Measurements from ENCODE around the gene UMAD1.
"Not testable (repeated sequence)": the region's sequence is repeated elsewhere in the genome, so short reads cannot be mapped to it uniquely, and the experiment has no call there.

Gene UMAD1

DNA sequence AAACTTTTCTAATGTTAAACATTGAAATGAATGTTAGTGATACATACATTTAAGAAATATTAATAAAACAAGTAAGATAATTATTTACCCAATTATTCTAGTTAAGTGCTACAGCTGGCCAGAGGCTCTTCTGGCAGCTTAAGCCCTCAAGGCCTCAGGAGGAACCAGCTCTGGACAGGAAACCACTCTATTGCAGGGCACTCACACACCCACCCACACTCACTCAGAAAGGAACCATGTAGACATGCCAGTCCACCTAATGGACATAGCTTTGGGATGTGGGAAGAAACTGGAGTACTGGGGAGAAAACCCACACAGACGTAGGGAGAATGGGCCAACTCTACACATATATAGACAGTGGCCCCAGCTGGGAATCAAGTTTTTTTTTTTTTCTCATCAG is 28.2 kb downstream of the UMAD1 start:
- Mint-ChIP-seq H3K4me1 (no peaks in the 10 kb centered on the region), H3K36me3 (ENCODE audit: low read depth) (no peaks in the 10 kb centered on the region), H3K27ac (no peak overlapping the region), H3K9me3 (no peaks in the 10 kb centered on the region), H3K27me3 (ENCODE audit: low read depth) (no peaks in the 10 kb centered on the region), H3K4me3 (no peak overlapping the region)
- no peak for TF ChIP-seq CTCF (IDR thresholded peaks at IDR 0.05; ENCODE audit: unreplicated experiment in 3 of 3)

- no peak for TF ChIP-seq CTCF (IDR thresholded peaks at IDR 0.05; ENCODE audit: unreplicated experiment in 3 of 3)
- Mint-ChIP-seq H3K9me3 (no peaks in the 10 kb centered on the region), H3K4me3 (no peak overlapping the region)
These were observed 29.9 kb downstream of the UMAD1 start for GRCh38 chr7:7670490-7670889.

GRCh38 chr7:7671361-7671760 is 30.8 kb downstream of the UMAD1 start:
- no peaks in the 10 kb centered on the region for H3K4me1 Mint-ChIP-seq
- no peak overlapping the region for H3K4me3 Mint-ChIP-seq
- H3K9me3 Mint-ChIP-seq, result no peaks in the 10 kb centered on the region
- no peaks in the 10 kb centered on the region for H3K27me3 Mint-ChIP-seq (ENCODE audit: low read depth)
- H3K36me3 Mint-ChIP-seq (ENCODE audit: low read depth), result peaks cover 6% of the 10 kb centered on the region
- no peak overlapping the region for H3K27ac Mint-ChIP-seq
- no peak for TF ChIP-seq CTCF (IDR thresholded peaks at IDR 0.05; ENCODE audit: unreplicated experiment in 3 of 3)

More at GRCh38 chr7:7670490-7670889, 29.9 kb downstream of the UMAD1 start:
- Mint-ChIP-seq H3K36me3 (ENCODE audit: low read depth) (no peaks in the 10 kb centered on the region), H3K27me3 (ENCODE audit: low read depth) (no peaks in the 10 kb centered on the region), H3K4me1 (no peaks in the 10 kb centered on the region), H3K27ac (no peak overlapping the region)

- Mint-ChIP-seq H3K9me3 (no peaks in the 10 kb centered on the region), H3K4me1 (no peaks in the 10 kb centered on the region), H3K27ac (no peak overlapping the region), H3K27me3 (ENCODE audit: low read depth) (no peaks in the 10 kb centered on the region), H3K36me3 (ENCODE audit: low read depth) (peaks cover 11% of the 10 kb centered on the region), H3K4me3 (no peak overlapping the region)
- no peak for TF ChIP-seq CTCF (IDR thresholded peaks at IDR 0.05; ENCODE audit: unreplicated experiment in 3 of 3)
These were observed 32.1 kb downstream of the UMAD1 start for GRCh38 chr7:7672545-7673239.

DNA sequence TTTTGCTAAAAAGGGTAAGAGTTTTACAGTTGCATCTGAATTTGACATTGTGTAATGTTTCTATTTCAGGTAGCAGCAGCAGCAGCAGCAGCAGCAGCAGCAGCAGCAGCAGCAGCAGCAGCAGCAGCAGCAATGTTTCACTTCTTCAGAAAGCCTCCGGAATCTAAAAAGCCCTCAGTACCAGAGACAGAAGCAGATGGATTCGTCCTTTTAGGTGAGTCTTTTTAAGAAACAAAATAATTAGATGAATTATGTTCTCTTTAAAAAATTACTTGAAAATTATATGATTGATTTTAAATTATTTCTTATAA is 32.6 kb downstream of the UMAD1 start:
- Mint-ChIP-seq H3K4me1 (no peaks in the 10 kb centered on the region), H3K9me3 (peaks cover 3% of the 10 kb centered on the region), H3K36me3 (ENCODE audit: low read depth) (peaks cover 15% of the 10 kb centered on the region), H3K4me3 (no peak overlapping the region), H3K27me3 (ENCODE audit: low read depth) (no peaks in the 10 kb centered on the region), H3K27ac (no peak overlapping the region)
- no peak for TF ChIP-seq CTCF (IDR thresholded peaks at IDR 0.05; ENCODE audit: unreplicated experiment in 3 of 3)

GRCh38 chr7:7675686-7676085 is 35.1 kb downstream of the UMAD1 start:
- Mint-ChIP-seq H3K27me3 (ENCODE audit: low read depth) (no peaks in the 10 kb centered on the region), H3K36me3 (ENCODE audit: low read depth) (peaks cover 15% of the 10 kb centered on the region), H3K4me3 (no peak overlapping the region), H3K27ac (no peak overlapping the region), H3K4me1 (no peaks in the 10 kb centered on the region), H3K9me3 (peaks cover 3% of the 10 kb centered on the region)
- TF ChIP-seq CTCF (IDR thresholded peaks at IDR 0.05; ENCODE audit: unreplicated experiment in 3 of 3), result no peak

DNA sequence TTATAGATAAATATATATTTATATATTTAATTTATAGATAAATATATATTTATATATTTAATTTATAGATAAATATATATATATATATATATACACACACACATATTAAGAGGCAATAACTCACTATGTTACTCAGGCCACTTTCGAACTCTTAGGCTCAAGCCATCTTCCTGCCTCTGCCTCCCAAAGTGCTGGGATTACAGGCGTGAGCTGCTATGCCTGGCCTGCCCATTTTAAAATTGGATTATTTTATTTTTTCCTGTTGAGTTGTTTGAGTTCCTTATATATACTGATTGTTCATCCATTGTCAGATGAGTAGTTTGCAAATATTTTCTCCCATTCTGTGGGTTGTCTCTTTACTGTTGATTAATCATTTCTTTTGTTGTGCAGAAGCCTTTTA is 39.1 kb downstream of the UMAD1 start:
- not testable (repeated sequence) for H3K4me1 Mint-ChIP-seq; H3K27ac Mint-ChIP-seq; H3K9me3 Mint-ChIP-seq; H3K4me3 Mint-ChIP-seq; H3K27me3 Mint-ChIP-seq (ENCODE audit: low read depth)
- peaks cover 15% of the 10 kb centered on the region for H3K36me3 Mint-ChIP-seq (ENCODE audit: low read depth)

Data from nephron (organoid).